CD4-positive, alpha-beta T cell treated with Interleukin-21 for 1 hour (primary cell): ENCODE data around the gene DSCAM.

ENCODE experiments used
- DNase-seq: peaks from one replicate; pipeline ENCODE4 v3.0.0-alpha.2; 2020

The DSCAM gene

GRCh38 chr21:40640266-40640789, 206.6 kb downstream of the DSCAM start:
- no peak for DNase-seq

- no peak for DNase-seq
Measured at GRCh38 chr21:40639616-40640194, 207.3 kb downstream of the DSCAM start.

GRCh38 chr21:40638466-40639251, 208.3 kb downstream of the DSCAM start:
- DNase-seq: no peak

GRCh38 chr21:40636026-40636425, 210.9 kb downstream of the DSCAM start:
- no peak for DNase-seq

GRCh38 chr21:40635391-40635790, 211.6 kb downstream of the DSCAM start:
- no peak for DNase-seq

GRCh38 chr21:40634141-40634540, 212.8 kb downstream of the DSCAM start:
- no peak for DNase-seq

GRCh38 chr21:40633048-40633447, 213.9 kb downstream of the DSCAM start:
- no peak for DNase-seq

GRCh38 chr21:40631211-40631610, 215.7 kb downstream of the DSCAM start:
- no peak for DNase-seq

GRCh38 chr21:40625991-40626390, 221.0 kb downstream of the DSCAM start:
- no peak for DNase-seq

GRCh38 chr21:40623528-40623927, 223.4 kb downstream of the DSCAM start:
- DNase-seq: no peak

- DNase-seq: no peak
Measured at GRCh38 chr21:40622531-40622930, 224.4 kb downstream of the DSCAM start.

- no peak for DNase-seq
Measured at GRCh38 chr21:40620386-40621145, 226.4 kb downstream of the DSCAM start.

- no peak for DNase-seq
Measured at GRCh38 chr21:40618191-40618973, 228.6 kb downstream of the DSCAM start.

GRCh38 chr21:40616377-40616704, 230.6 kb downstream of the DSCAM start:
- no peak for DNase-seq

- DNase-seq: no peak
Measured at GRCh38 chr21:40615505-40616376, 231.2 kb downstream of the DSCAM start.

- no peak for DNase-seq
Measured at GRCh38 chr21:40613546-40614030, 233.4 kb downstream of the DSCAM start.

GRCh38 chr21:40610345-40610744, 236.6 kb downstream of the DSCAM start:
- no peak for DNase-seq

GRCh38 chr21:40606341-40606740, 240.6 kb downstream of the DSCAM start:
- no peak for DNase-seq

GRCh38 chr21:40605094-40605493, 241.9 kb downstream of the DSCAM start:
- no peak for DNase-seq

- no peak for DNase-seq
Measured at GRCh38 chr21:40603774-40604173, 243.2 kb downstream of the DSCAM start.

- no peak for DNase-seq
Measured at GRCh38 chr21:40602080-40602479, 244.9 kb downstream of the DSCAM start.

GRCh38 chr21:40595806-40596205, 251.2 kb downstream of the DSCAM start:
- no peak for DNase-seq
